GM19239 (cell line): ENCODE measurements around the gene OR6B2.

Source experiments
- DNase-seq: peaks from one replicate; pipeline ENCODE4 v3.0.0; 2011; ENCODE audit warnings: low spot score; ENCODE audit not compliant: insufficient read length
- FAIRE-seq: peaks from 2 replicates; lab custom pipeline; 2011; peaks lifted over from hg19 to GRCh38; lab: Jason Lieb, UNC

Gene OR6B2

DNA sequence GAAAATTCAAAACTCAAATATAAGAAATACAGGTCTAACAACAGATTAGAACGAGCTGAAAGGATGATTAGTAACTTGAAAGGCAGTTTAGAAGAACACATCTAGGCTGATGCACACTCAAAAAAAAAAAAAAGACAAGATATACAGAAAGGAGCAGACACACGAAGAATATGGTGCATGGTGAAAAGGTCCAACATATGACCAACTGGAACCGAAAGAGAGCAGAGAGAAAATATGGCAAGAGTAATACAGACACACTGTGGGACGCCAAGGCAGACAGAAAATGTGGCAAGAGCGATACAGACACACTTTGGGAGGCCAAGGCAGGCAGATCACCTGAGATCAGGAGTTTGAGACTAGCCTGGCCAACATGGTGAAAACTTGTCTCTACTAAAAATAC is 44.9 kb downstream of the OR6B2 start:
- no peak for DNase-seq
- no peak for FAIRE-seq

DNA sequence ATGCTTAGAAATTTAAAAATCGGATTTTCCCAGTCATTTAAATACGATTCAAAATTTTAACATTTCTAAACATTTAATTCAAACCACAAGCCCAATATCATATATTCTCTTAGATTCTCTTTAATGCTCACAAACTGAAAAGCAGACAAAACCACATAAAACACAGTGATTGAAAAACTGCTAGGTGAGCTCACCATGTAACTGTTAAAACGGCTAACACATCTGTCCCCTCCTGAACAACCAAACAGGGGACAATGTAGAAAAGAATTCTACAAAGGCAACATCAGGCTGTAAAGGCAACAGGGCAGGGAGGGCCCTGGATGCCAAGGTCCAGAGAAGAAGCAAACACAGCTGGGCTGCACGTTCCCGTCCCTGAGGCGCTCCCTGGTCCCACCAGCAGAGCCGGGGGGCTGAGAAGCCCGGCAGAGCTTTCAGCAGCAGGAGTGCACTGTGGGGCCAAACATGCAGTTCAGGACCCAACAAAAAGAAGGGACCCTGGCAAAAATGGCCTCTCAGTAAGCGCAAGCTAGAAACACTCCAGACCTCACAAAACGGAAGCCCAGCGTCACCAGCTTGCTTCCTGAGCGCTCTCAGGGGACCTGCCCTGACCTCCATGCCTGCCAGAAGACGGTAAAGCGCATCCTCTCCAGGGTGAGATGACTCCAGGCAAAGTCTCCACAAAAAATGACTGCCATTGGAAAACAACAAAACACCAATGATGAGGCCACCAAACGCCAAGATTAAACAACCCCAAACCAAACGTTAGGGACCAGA is 45.6 kb downstream of the OR6B2 start:
- FAIRE-seq (no peak), DNase-seq (no peak)

- FAIRE-seq: no peak
- no peak for DNase-seq
Measured at GRCh38 chr2:239983004-239983778, 47.0 kb downstream of the OR6B2 start.
